Endodermal cell (in vitro differentiated cells): ENCODE data around the gene MAT2A. TPM values are rescaled to one million over a fixed set of nuclear protein-coding genes. Genes with fewer than 3 reads are reported as not detected.

Experiments
- DNase-seq: peaks from one replicate; pipeline ENCODE4 v3.0.0-alpha.2; 2017
- H3K27ac ChIP-seq: 2 replicates; pipeline ENCODE4 v1.5.1; 2013; ENCODE audit warnings: mild to moderate bottlenecking, low read depth, low read length, moderate library complexity
- H3K27me3 ChIP-seq: 2 replicates; pipeline ENCODE4 v1.6.1; 2013; ENCODE audit warnings: mild to moderate bottlenecking, low read length, moderate library complexity; ENCODE audit not compliant: insufficient read depth, control insufficient read depth, poor library complexity, severe bottlenecking
- H3K36me3 ChIP-seq: 2 replicates; pipeline ENCODE4 v1.7.0; 2013; ENCODE audit warnings: mild to moderate bottlenecking, low read length, moderate library complexity; ENCODE audit not compliant: control insufficient read depth, insufficient read depth
- H3K4me1 ChIP-seq: one replicate; pipeline ENCODE4 v1.7.0; 2013; ENCODE audit warnings: low read length; ENCODE audit not compliant: control insufficient read depth, insufficient read depth
- H3K4me3 ChIP-seq: 2 replicates; pipeline ENCODE4 v1.5.1; 2013; ENCODE audit warnings: mild to moderate bottlenecking, low read length, moderate library complexity
- H3K9ac ChIP-seq: 2 replicates; pipeline ENCODE4 v1.6.1; 2013; ENCODE audit warnings: mild to moderate bottlenecking, low read length, moderate library complexity; ENCODE audit not compliant: poor library complexity, severe bottlenecking; ENCODE audit errors: extremely low read depth
- H3K9me3 ChIP-seq: 2 replicates; pipeline ENCODE4 v1.6.1; 2013; ENCODE audit warnings: mild to moderate bottlenecking, low read length, moderate library complexity; ENCODE audit not compliant: control insufficient read depth
- H3K27ac Mint-ChIP-seq: 2 replicates; pipeline ENCODE4 v1.8.0; 2020; ENCODE audit warnings: mixed read lengths
- H3K27me3 Mint-ChIP-seq: 2 replicates; pipeline ENCODE4 v1.8.0; 2021; ENCODE audit warnings: mild to moderate bottlenecking, mixed read lengths; ENCODE audit not compliant: insufficient read depth
- H3K36me3 Mint-ChIP-seq: 2 replicates; pipeline ENCODE4 v1.8.0; 2020; ENCODE audit warnings: low read depth, mixed read lengths
- H3K4me1 Mint-ChIP-seq: 2 replicates; pipeline ENCODE4 v1.8.0; 2020; ENCODE audit warnings: mixed read lengths
- H3K4me3 Mint-ChIP-seq: 2 replicates; pipeline ENCODE4 v1.8.0; 2020; ENCODE audit warnings: mild to moderate bottlenecking, moderate library complexity, mixed read lengths
- H3K9me3 Mint-ChIP-seq: 2 replicates; pipeline ENCODE4 v1.8.0; 2020; ENCODE audit warnings: mild to moderate bottlenecking, mixed read lengths
- CTCF ChIP-seq: fragments of 200-600 bp; sonication (generic); conservative IDR thresholded peaks from 2 replicates; pipeline ENCODE4 v1.5.0; 2021; ENCODE audit warnings: antibody characterized with exemption, mild to moderate bottlenecking
- WGBS, 2 experiments: methylation state at CpG; one replicate each; pipeline versions ENCODE4 v1.1.5 to v1.1.7; 2013; ENCODE audit warnings: missing lambda C conversion rate in 2 of 2, mixed read lengths in 1 of 2; ENCODE audit not compliant: insufficient coverage in 1 of 2, insufficient read length in 1 of 2; 5-methylcytosine and 5-hydroxymethylcytosine counted together
- total RNA-seq, 2 donors: library from RNA; stranded (reverse); fragmentation: NEBNext Ultra II Directional in 1 of 2; extraction: Animal tissue kit (Norgen Biotek cat#: 25700) in 1 of 2; gene quantifications; 2 replicates in 1 of 2; 3 replicates in 1 of 2; pipeline ENCODE4 v1.2.1, GENCODE V29; 2021

The MAT2A gene
- total RNA-seq, 2 donors from 2014 or later: 171 to 267 TPM

GRCh38 chr2:85511008-85511811 is 27.8 kb upstream of the MAT2A start:
- H3K4me1 Mint-ChIP-seq: peaks cover 4% of the 10 kb centered on the region

GRCh38 chr2:85514323-85514722 is 24.6 kb upstream of the MAT2A start:
- Mint-ChIP-seq H3K27me3 (peaks cover 41% of the 10 kb centered on the region), H3K9me3 (no peaks in the 10 kb centered on the region), H3K36me3 (no peaks in the 10 kb centered on the region), H3K27ac (no peak overlapping the region), H3K4me1 (peaks cover 4% of the 10 kb centered on the region), H3K4me3 (no peak overlapping the region)
- peaks cover 64% of the 10 kb centered on the region for H3K27me3 ChIP-seq
- no peak for TF ChIP-seq CTCF
- WGBS, 2 experiments: 95 to 97% methylated on average over 4 to 5 of the region's 6 CpGs
- H3K9me3 ChIP-seq: no peaks in the 10 kb centered on the region
- no peak for DNase-seq
- H3K4me1 ChIP-seq: no peaks in the 10 kb centered on the region
- no peak overlapping the region for H3K27ac ChIP-seq
- no peak overlapping the region for H3K4me3 ChIP-seq
- no peaks in the 10 kb centered on the region for H3K36me3 ChIP-seq
- H3K9ac ChIP-seq: no peak overlapping the region

More at GRCh38 chr2:85511008-85511811, 27.8 kb upstream of the MAT2A start:
- no peak overlapping the region for H3K27ac ChIP-seq
- 94 to 98% methylated on average over 6 of the region's 6 CpGs for WGBS, 2 experiments
- DNase-seq: no peak
- no peaks in the 10 kb centered on the region for H3K4me1 ChIP-seq
- no peak overlapping the region for H3K9ac ChIP-seq
- TF ChIP-seq CTCF: no peak
- Mint-ChIP-seq H3K36me3 (no peaks in the 10 kb centered on the region), H3K9me3 (no peaks in the 10 kb centered on the region), H3K27ac (no peak overlapping the region), H3K4me3 (no peak overlapping the region), H3K27me3 (peaks cover 27% of the 10 kb centered on the region)
- H3K36me3 ChIP-seq: no peaks in the 10 kb centered on the region
- no peak overlapping the region for H3K4me3 ChIP-seq
- H3K9me3 ChIP-seq: no peaks in the 10 kb centered on the region
- peaks cover 39% of the 10 kb centered on the region for H3K27me3 ChIP-seq

DNA sequence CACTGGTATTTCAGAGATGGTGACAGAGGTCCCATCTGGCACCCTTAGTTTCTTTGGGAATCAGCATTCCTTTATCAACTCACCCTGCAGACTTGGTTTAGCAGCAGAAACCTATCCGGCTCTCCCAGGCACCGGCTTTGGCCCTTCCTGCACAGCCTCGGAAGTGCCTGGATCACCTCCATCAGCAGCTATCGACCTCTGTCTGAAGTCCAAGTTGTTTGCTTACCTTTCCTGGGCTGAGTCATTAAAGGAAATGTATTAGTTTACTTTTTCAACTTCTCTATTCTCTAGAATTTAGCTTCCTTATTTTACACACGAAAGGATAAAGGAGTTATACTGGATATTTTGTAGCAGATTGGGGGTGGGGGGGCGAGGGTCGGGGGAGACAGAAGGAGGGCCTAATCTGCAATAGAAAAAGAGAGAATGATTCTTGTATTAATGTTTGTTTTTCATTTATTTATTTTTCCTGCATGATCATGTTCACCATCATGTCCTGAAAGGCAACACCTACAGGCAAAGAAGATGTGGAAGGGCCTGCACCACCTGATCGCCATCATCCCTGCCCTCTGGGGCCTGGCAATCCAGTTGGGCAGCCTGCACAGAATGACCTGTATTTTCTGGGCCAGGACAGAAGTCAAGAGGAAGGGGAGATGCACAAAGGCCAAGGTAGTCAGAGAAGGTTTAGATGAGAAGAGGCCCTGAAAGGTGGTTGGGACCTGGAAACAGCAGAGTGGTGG is 22.1 kb upstream of the MAT2A start:
- DNase-seq: no peak
- Mint-ChIP-seq H3K36me3 (no peaks in the 10 kb centered on the region), H3K9me3 (no peaks in the 10 kb centered on the region), H3K27me3 (peaks cover 29% of the 10 kb centered on the region), H3K27ac (no peak overlapping the region), H3K4me1 (peaks cover 4% of the 10 kb centered on the region), H3K4me3 (no peak overlapping the region)
- Histone ChIP-seq H3K36me3 (no peaks in the 10 kb centered on the region), H3K9me3 (no peaks in the 10 kb centered on the region), H3K27ac (no peak overlapping the region), H3K27me3 (peaks cover 52% of the 10 kb centered on the region), H3K9ac (no peak overlapping the region), H3K4me1 (no peaks in the 10 kb centered on the region), H3K4me3 (no peak overlapping the region)
- WGBS, 2 experiments: 87 to 95% methylated on average over 4 to 8 of the region's 8 CpGs
- TF ChIP-seq CTCF: no peak
